Hematopoietic multipotent progenitor cell (in vitro differentiated cells): ENCODE results near the gene ACAP2. TPM values are rescaled to one million over a fixed set of nuclear protein-coding genes. Genes with fewer than 3 reads are reported as not detected.
"Not testable (repeated sequence)": the region's sequence is repeated elsewhere in the genome, so short reads cannot be mapped to it uniquely, and the experiment has no call there.

ENCODE experiments used
- DNase-seq, 3 donors: peaks; one replicate each; pipeline ENCODE4 v3.0.0-alpha.2; 2011 to 2015; ENCODE audit warnings: low read depth in 2 of 3, low spot score in 2 of 3
- total RNA-seq: library from RNA; depleted of rRNA; stranded (reverse); fragments of >200 nt; gene quantifications from one replicate; pipeline ENCODE4 v1.2.3, GENCODE V29; 2012

ACAP2 gene
- total RNA-seq, 1 donor: 34.7 TPM

- no peak for DNase-seq
Observed at GRCh38 chr3:195443391-195443989, 670 bp upstream of the ACAP2 start.

- peak; percentile 18 to 94 (median 84) for DNase-seq
Observed at GRCh38 chr3:195441992-195442572, 738 bp downstream of the ACAP2 start.

GRCh38 chr3:195441476-195441991, 1.3 kb downstream of the ACAP2 start:
- DNase-seq: no peak

GRCh38 chr3:195441051-195441450, 1.8 kb downstream of the ACAP2 start:
- no peak for DNase-seq

- DNase-seq: no peak
Observed at GRCh38 chr3:195440379-195440778, 2.4 kb downstream of the ACAP2 start.

DNA sequence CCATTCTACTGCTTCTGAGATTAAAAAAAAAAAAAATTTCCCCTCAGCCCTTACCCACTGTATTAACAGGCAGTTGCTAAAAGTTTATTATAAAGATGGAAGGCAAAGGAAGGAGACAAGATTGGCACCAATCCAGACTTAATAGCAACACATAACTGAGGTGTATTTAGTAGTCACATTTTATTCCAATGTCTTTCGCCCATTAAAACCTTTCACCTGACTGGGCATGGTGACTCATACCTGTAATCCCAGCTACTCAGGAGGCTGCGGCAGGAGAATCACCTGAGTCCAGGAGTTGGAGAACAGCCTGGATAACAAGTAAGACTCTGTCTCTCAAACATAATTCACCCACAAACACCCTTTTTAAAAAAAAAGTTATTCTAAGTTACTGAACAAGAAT, 4.4 kb downstream of the ACAP2 start:
- no peak for DNase-seq

- DNase-seq: peak in 1 of 3 donors; percentile 23
Observed at GRCh38 chr3:195425849-195426248, 17.0 kb downstream of the ACAP2 start.

DNA sequence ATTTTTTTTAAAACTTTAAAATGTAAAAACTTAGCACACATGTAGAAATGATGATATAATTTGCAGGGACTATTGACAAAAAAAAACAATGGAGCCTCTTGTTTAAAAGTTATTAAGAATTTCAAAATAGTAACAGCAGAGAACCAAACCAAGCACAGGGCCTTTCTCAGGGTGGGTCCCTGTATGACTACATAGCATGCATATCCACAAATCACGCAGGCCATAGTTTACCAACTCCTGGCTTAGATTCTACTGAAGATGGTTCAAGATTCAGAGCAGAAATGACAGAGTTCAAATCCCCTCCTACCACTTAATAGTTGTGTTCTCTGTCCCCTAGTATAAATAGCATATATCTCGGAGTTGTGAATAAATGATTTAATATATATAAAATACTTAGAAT, 19.0 kb downstream of the ACAP2 start:
- no peak for DNase-seq

DNA sequence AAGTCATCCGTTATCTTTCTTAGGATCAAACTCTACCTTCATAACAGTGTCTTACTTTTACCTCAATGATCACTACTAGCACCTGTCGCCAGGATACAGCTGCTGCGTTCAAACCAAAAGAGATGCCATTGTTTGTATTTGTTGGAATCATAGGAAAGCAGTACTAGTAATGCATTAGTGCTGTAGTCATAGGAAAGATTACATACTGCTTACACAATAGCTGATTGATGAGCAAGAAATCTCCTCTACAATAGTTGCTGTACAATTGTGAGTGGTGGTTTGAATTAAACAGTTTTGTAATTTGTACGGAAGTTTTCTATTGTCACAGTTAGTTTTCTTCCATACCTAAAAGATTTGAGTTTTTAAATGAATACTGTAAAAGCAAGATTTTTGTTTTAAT, 21.4 kb downstream of the ACAP2 start:
- no peak for DNase-seq

DNA sequence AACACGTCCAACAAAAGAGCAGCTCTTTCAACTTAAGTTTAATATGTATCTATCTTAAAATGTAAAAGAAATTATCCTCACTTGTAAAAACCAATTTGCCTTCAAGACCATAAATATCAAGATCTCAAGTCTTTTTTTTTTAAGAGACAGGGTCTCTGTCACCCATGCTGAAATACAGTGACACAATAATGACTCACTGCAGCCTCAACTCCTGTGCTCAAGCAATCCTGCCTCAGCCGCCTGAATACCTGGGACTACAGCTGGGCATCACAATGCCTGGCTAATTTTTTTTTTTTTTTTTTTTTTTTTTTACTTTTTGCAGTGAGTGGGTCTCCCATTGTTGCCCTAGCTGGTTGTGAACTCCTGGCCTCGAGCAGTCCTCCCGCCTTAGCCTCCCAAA, 26.0 kb downstream of the ACAP2 start:
- no peak for DNase-seq

- DNase-seq: no peak
Observed at GRCh38 chr3:195411836-195412235, 31.0 kb downstream of the ACAP2 start.

- no peak for DNase-seq
Observed at GRCh38 chr3:195410546-195410945, 32.3 kb downstream of the ACAP2 start.

GRCh38 chr3:195407531-195408409, 35.0 kb downstream of the ACAP2 start:
- no peak for DNase-seq

- DNase-seq: peak in 1 of 3 donors; percentile 16
Observed at GRCh38 chr3:195405651-195406050, 37.2 kb downstream of the ACAP2 start.

GRCh38 chr3:195403841-195404408, 38.9 kb downstream of the ACAP2 start:
- DNase-seq: no peak

DNA sequence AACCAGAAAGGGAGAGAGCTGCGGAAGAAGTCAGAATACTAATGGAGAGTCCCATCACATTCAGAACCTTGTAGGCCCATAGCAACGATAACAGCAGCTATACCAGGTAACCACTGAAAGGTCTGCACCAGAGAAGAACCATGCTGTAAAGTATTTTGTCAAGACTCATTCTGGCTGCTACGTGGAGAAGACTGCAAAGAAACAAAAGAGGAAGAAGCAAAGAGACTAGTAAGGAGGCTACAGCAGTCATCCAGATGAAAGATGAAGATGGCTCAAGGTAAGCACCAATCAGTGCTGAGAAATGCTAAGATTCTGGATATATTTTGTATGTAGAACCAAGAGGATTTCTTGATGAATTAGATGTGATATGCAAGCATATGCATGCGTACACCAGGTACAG, 39.6 kb downstream of the ACAP2 start:
- DNase-seq: no peak

GRCh38 chr3:195401943-195402342, 40.9 kb downstream of the ACAP2 start:
- no peak for DNase-seq

DNA sequence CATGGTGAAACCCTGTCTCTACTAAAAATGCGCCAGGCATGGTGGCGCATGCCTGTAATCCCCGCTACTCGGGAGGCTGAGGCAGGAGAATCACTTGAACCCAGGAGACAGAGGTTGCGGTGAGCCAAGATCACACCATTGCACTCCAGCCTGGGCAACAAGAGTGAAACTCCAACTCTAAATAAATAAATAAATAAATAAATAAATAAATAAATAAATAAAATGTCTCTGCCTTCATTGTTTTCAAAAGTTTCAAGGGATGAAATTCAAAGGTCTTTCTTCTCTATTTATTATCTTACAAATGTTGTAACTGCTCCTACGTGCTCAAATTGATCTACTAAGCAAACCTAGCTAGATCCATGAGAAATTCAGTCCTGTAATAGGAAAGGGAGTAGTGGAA, 44.4 kb downstream of the ACAP2 start:
- not testable (repeated sequence) for DNase-seq

DNA sequence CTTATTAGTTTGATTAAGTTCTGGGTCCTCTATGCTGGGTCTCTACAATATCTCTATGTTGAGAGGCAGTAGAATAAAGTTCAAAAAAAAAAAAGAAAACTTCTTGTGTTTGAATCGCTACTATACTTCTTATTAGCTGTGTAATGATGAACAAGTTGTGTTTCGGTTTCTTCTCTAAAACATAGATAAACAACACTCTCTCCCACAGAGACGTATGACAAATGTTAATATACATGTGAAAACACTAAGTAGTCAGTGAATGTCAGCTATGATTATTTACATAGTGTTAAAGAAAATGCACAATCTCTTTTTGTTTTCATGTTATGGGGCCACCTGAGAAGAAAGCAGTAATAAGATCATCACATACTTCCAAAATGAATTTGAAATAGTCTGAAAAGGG, 45.3 kb downstream of the ACAP2 start:
- DNase-seq: no peak

- no peak for DNase-seq
Observed at GRCh38 chr3:195395208-195395816, 47.5 kb downstream of the ACAP2 start.

DNA sequence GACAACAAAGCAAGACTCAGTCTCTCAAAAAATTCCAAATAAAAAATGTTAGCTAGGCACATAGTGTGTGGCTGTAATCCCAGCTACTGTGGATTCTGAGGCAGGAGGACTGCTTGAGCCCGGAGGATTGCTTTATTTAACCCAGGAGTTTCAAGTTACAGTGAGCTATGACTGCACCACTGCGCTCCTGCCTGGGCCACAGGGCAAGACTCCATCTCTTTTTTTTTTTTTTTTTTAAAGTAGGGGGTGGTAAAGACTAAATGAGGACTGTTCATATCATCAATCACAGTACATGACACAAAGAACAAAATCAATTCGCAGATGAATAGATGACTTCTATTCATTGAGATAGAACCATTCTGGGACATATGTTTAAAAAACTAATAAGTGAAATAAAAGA, 48.1 kb downstream of the ACAP2 start:
- no peak for DNase-seq
